ENCODE results near the gene PPRC1.

Gene PPRC1

GRCh38 chr10:102159051-102159597 is 26.3 kb downstream of the PPRC1 start:
- H3K36me3 ChIP-seq (ENCODE audit: low read length): peaks cover 53% of the 10 kb centered on the region
- H3K79me2 ChIP-seq (ENCODE audit: insufficient read depth, low read length): peaks cover 39% of the 10 kb centered on the region

DNA sequence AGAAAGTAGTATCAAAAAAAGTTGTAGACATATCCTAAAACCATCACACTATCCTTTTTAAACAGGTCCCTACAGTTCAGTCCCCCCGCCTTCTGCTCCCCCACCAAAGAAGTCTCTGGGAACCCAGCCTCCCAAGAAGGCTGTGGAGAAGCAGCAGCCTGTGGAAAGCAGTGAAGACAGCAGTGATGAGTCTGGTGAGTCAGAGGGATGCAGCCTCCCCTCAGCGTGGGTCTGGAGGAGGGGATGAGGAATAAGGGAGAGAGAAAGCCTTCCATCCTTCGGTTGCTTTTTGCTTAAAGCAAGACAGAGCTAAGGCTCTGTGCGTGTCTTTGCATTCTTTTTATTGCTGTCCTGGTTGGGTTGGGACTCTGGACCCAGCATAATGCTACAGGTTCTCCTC is 27.0 kb downstream of the PPRC1 start:
- no peak overlapping the region for H3K4me3 ChIP-seq (ENCODE audit: insufficient read depth, low read length, poor library complexity, severe bottlenecking)
- no peak overlapping the region for H2AFZ ChIP-seq (ENCODE audit: low read depth, low read length, severe bottlenecking)
- H3K9ac ChIP-seq (ENCODE audit: low read length): no peak overlapping the region
- peaks cover 15% of the 10 kb centered on the region for H3F3A ChIP-seq (ENCODE audit: insufficient read depth)
- H3K9me2 ChIP-seq (replicated peaks; ENCODE audit: insufficient read depth, low read length): no peaks in the 10 kb centered on the region
- no peak overlapping the region for H3K27ac ChIP-seq (ENCODE audit: low read depth, low read length)
- H3K9me3 ChIP-seq (ENCODE audit: insufficient read depth, low read length): no peaks in the 10 kb centered on the region
- H3K36me3 ChIP-seq (ENCODE audit: low read length): peaks cover 48% of the 10 kb centered on the region
- H3K4me2 ChIP-seq (ENCODE audit: low read depth, low read length, poor library complexity, severe bottlenecking): no peak overlapping the region
- TF ChIP-seq EZH2phosphoT487 (conservative IDR thresholded peaks at IDR 0.05; ENCODE audit: low read length): no peak
- TF ChIP-seq, protein P1, sequence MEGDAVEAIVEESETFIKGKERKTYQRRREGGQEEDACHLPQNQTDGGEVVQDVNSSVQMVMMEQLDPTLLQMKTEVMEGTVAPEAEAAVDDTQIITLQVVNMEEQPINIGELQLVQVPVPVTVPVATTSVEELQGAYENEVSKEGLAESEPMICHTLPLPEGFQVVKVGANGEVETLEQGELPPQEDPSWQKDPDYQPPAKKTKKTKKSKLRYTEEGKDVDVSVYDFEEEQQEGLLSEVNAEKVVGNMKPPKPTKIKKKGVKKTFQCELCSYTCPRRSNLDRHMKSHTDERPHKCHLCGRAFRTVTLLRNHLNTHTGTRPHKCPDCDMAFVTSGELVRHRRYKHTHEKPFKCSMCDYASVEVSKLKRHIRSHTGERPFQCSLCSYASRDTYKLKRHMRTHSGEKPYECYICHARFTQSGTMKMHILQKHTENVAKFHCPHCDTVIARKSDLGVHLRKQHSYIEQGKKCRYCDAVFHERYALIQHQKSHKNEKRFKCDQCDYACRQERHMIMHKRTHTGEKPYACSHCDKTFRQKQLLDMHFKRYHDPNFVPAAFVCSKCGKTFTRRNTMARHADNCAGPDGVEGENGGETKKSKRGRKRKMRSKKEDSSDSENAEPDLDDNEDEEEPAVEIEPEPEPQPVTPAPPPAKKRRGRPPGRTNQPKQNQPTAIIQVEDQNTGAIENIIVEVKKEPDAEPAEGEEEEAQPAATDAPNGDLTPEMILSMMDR (IDR thresholded peaks at IDR 0.05; ENCODE audit: insufficient read depth, low read length, poor library complexity, severe bottlenecking): no peak
- no peaks in the 10 kb centered on the region for H3K27me3 ChIP-seq (ENCODE audit: low read length)
- H4K20me1 ChIP-seq (ENCODE audit: low read depth, low read length): peaks cover 17% of the 10 kb centered on the region
- H3K79me2 ChIP-seq (ENCODE audit: insufficient read depth, low read length): peaks cover 32% of the 10 kb centered on the region

More at GRCh38 chr10:102159051-102159597, 26.3 kb downstream of the PPRC1 start:
- peaks cover 15% of the 10 kb centered on the region for H3F3A ChIP-seq (ENCODE audit: insufficient read depth)
- H2AFZ ChIP-seq (ENCODE audit: low read depth, low read length, severe bottlenecking): no peak overlapping the region
- H4K20me1 ChIP-seq (ENCODE audit: low read depth, low read length): peaks cover 17% of the 10 kb centered on the region
- H3K4me3 ChIP-seq (ENCODE audit: insufficient read depth, low read length, poor library complexity, severe bottlenecking): no peak overlapping the region
- no peaks in the 10 kb centered on the region for H3K27me3 ChIP-seq (ENCODE audit: low read length)
- H3K9me3 ChIP-seq (ENCODE audit: insufficient read depth, low read length): no peaks in the 10 kb centered on the region
- H3K27ac ChIP-seq (ENCODE audit: low read depth, low read length): no peak overlapping the region
- no peak overlapping the region for H3K9ac ChIP-seq (ENCODE audit: low read length)
- TF ChIP-seq, protein P1 (IDR thresholded peaks at IDR 0.05; ENCODE audit: insufficient read depth, low read length, poor library complexity, severe bottlenecking): no peak
- TF ChIP-seq EZH2phosphoT487 (conservative IDR thresholded peaks at IDR 0.05; ENCODE audit: low read length): no peak
- no peak overlapping the region for H3K4me2 ChIP-seq (ENCODE audit: low read depth, low read length, poor library complexity, severe bottlenecking)
- H3K9me2 ChIP-seq (replicated peaks; ENCODE audit: insufficient read depth, low read length): no peaks in the 10 kb centered on the region

- Histone ChIP-seq H3F3A (ENCODE audit: insufficient read depth) (peaks cover 29% of the 10 kb centered on the region), H4K20me1 (ENCODE audit: low read depth, low read length) (peaks cover 3% of the 10 kb centered on the region; the same call in 1 of the 2 replicates), H3K79me2 (ENCODE audit: insufficient read depth, low read length) (no peaks in the 10 kb centered on the region), H3K9me2 (replicated peaks; ENCODE audit: insufficient read depth, low read length) (no peaks in the 10 kb centered on the region), H3K9ac (ENCODE audit: low read length) (no peak overlapping the region), H2AFZ (ENCODE audit: low read depth, low read length, severe bottlenecking) (no peak overlapping the region), H3K9me3 (ENCODE audit: insufficient read depth, low read length) (no peaks in the 10 kb centered on the region), H3K27ac (ENCODE audit: low read depth, low read length) (no peak overlapping the region), H3K4me3 (ENCODE audit: insufficient read depth, low read length, poor library complexity, severe bottlenecking) (no peak overlapping the region), H3K4me2 (ENCODE audit: low read depth, low read length, poor library complexity, severe bottlenecking) (no peak overlapping the region), H3K27me3 (ENCODE audit: low read length) (no peaks in the 10 kb centered on the region), H3K36me3 (ENCODE audit: low read length) (peaks cover 26% of the 10 kb centered on the region)
- no peak for TF ChIP-seq EZH2phosphoT487 (conservative IDR thresholded peaks at IDR 0.05; ENCODE audit: low read length)
- TF ChIP-seq, protein P1 (IDR thresholded peaks at IDR 0.05; ENCODE audit: insufficient read depth, low read length, poor library complexity, severe bottlenecking): no peak
Measured at GRCh38 chr10:102163342-102163989, 30.6 kb downstream of the PPRC1 start.
